ENCODE measurements around the gene DAB1. TPM values are rescaled to one million over a fixed set of nuclear protein-coding genes. Genes with fewer than 3 reads are reported as not detected.

Gene DAB1
- total RNA-seq, 6 experiments from 2014 or later = 0.76 to 1.9 (median 1.1) TPM

GRCh38 chr1:57276918-57277317 is 146.9 kb downstream of the DAB1 start:
- no peaks in the 10 kb centered on the region for H3K9me3 ChIP-seq
- H3K27ac ChIP-seq = peak overlapping the region in 2 of 3 donors; percentile 60 to 97
- WGBS (ENCODE audit: insufficient coverage, low coverage, low lambda C conversion rate, missing lambda C conversion rate) = 33% methylated on average over 5 of the region's 5 CpGs
- intact Hi-C loops (cut with DNase I) = no loop called here
- ATAC-seq (peak; percentile 3 to 32 (median 11)), DNase-seq (no peak)
- H3K36me3 ChIP-seq = no peaks in the 10 kb centered on the region
- peaks cover 0 to 54% (median 20%) of the 10 kb centered on the region in 4 donors for H3K4me1 ChIP-seq
- H3K27me3 ChIP-seq = no peaks in the 10 kb centered on the region
- H3K4me3 ChIP-seq = no peak overlapping the region
- no peak for TF ChIP-seq CTCF (IDR thresholded peaks at IDR 0.05)
- TF ChIP-seq POLR2A (IDR thresholded peaks at IDR 0.05) = no peak

DNA sequence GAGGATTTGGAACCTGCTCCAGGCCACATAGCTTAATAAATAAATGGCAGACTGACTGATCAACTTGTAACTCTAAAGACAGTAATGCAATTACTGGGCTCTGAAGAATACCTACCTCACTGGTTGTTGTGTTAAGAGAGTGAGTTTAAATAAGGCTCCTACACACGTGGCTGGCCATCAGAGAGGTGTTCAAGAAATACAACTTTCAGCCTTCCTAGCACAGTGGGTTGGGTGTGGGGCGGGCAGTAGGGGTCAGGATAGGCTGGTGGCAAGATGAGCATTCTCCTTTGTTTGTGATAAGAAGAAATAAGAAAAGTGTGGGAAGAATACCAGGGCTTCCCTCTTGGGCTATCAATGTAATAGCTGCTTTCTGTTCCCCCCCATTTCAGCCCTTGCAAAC is 151.3 kb downstream of the DAB1 start:
- WGBS (ENCODE audit: insufficient coverage, low coverage, low lambda C conversion rate, missing lambda C conversion rate) = 79% methylated on average over 2 of the region's 2 CpGs
- Histone ChIP-seq H3K4me3 (no peak overlapping the region), H3K36me3 (no peaks in the 10 kb centered on the region), H3K27me3 (no peaks in the 10 kb centered on the region), H3K27ac (no peak overlapping the region), H3K9me3 (no peaks in the 10 kb centered on the region), H3K4me1 (peaks cover 0 to 29% (median 10%) of the 10 kb centered on the region in 4 donors)
- DNase-seq (no peak), ATAC-seq (no peak)
- TF ChIP-seq POLR2A (IDR thresholded peaks at IDR 0.05) (no peak), CTCF (IDR thresholded peaks at IDR 0.05) (no peak)
- intact Hi-C loops (cut with DNase I) = no loop called here

DNA sequence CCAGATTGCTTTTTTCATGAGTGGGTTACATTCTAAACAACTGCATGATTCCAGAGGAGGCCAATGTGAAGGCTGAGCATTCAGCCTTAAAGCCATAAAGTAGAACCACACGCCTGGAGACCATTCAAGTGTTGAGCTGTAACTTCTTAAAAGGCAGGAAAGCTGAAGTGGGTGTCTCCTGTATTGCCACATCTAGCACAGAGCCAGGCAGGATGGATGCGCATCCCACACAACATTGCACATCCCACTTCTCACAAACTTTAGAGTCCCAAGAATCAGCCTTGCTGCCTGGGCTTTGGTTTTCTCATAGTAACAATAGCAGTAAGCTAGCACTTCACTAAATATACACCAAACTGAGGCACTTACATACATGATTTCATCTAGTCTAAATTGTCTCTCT is 151.7 kb downstream of the DAB1 start:
- Histone ChIP-seq H3K27me3 (no peaks in the 10 kb centered on the region), H3K4me1 (peaks cover 0 to 25% (median 8%) of the 10 kb centered on the region in 4 donors), H3K9me3 (no peaks in the 10 kb centered on the region), H3K4me3 (no peak overlapping the region), H3K36me3 (no peaks in the 10 kb centered on the region), H3K27ac (peak overlapping the region in 1 of 3 donors; percentile 57)
- no peak for ATAC-seq
- intact Hi-C loops (cut with DNase I) = no loop called here
- WGBS (ENCODE audit: insufficient coverage, low coverage, low lambda C conversion rate, missing lambda C conversion rate) = 80% methylated on average over 1 of the region's 2 CpGs
- no peak for DNase-seq
- TF ChIP-seq POLR2A (IDR thresholded peaks at IDR 0.05) (no peak), CTCF (IDR thresholded peaks at IDR 0.05) (no peak)

- intact Hi-C loops (cut with DNase I) = no loop called here
- WGBS (ENCODE audit: insufficient coverage, low coverage, low lambda C conversion rate, missing lambda C conversion rate) = 35% methylated on average over 8 of the region's 8 CpGs
- H3K27me3 ChIP-seq = no peaks in the 10 kb centered on the region
- DNase-seq = peak in 1 of 3 donors; percentile 21
- no peaks in the 10 kb centered on the region for H3K9me3 ChIP-seq
- H3K36me3 ChIP-seq = no peaks in the 10 kb centered on the region
- H3K4me1 ChIP-seq = peaks cover 0 to 17% (median 7%) of the 10 kb centered on the region in 4 donors
- peak overlapping the region; percentile 19 to 57 (median 57) for H3K27ac ChIP-seq
- H3K4me3 ChIP-seq = no peak overlapping the region
- TF ChIP-seq POLR2A (IDR thresholded peaks at IDR 0.05) (peak; percentile 33), CTCF (IDR thresholded peaks at IDR 0.05) (no peak)
- ATAC-seq = peak; percentile 80 to 88 (median 82)
Measured at GRCh38 chr1:57270927-57271698, 152.7 kb downstream of the DAB1 start.

Data from right lobe of liver (tissue), 6 donors.